SK-N-SH (cell line): ENCODE data around the gene SCYL2. TPM values are rescaled to one million over a fixed set of nuclear protein-coding genes. Genes with fewer than 3 reads are reported as not detected.

Experiments
- CTCF ChIA-PET: fragments of 300-600, 350-600 bp; formaldehyde crosslinking; extraction: SDS; loops from one replicate; lab custom pipeline; 2021; lab: Yijun Ruan, JAX
- POLR2A ChIA-PET: fragments of 350-600 bp; sonication (Branson Sonifier 250); formaldehyde crosslinking; extraction: SDS; loops from one replicate; lab custom pipeline; 2020; ENCODE audit warnings: antibody characterized with exemption, inconsistent platforms; lab: Yijun Ruan, JAX
- DNase-seq: peaks from one replicate; pipeline ENCODE4 v3.0.0; 2012
- H2AFZ ChIP-seq: fragments of 200-600 bp; sonication (generic); 2 replicates; pipeline ENCODE4 v1.8.1; 2016; ENCODE audit warnings: antibody characterized with exemption, mild to moderate bottlenecking, low read depth
- H3F3A ChIP-seq: fragments of 200-600 bp; sonication (generic); replicated peaks from 2 replicates; pipeline ENCODE3; 2016; ENCODE audit warnings: antibody characterized with exemption, mild to moderate bottlenecking; ENCODE audit not compliant: insufficient read depth
- H3K27ac ChIP-seq, 2 experiments: fragments of 200-500 bp in 1 of 2; fragments of 200-600 bp in 1 of 2; sonication (Bioruptor generic) in 1 of 2; sonication (generic), shearing (Covaris generic) in 1 of 2; 2 replicates each; pipeline versions ENCODE4 v1.5.1 to v1.6.1; 2014 to 2016; ENCODE audit warnings: low read depth in 2 of 2, inconsistent platforms in 1 of 2, low read length in 1 of 2, mild to moderate bottlenecking in 1 of 2, mixed read lengths in 1 of 2
- H3K27me3 ChIP-seq: fragments of 200-600 bp; sonication (generic), shearing (Covaris generic); 2 replicates; pipeline ENCODE4 v1.6.1; 2016; ENCODE audit warnings: mixed run types; ENCODE audit not compliant: insufficient read depth
- H3K36me3 ChIP-seq, 2 experiments: fragments of 200-500 bp in 1 of 2; fragments of 200-600 bp in 1 of 2; sonication (Bioruptor generic) in 1 of 2; sonication (generic) in 1 of 2; replicated peaks in 1 of 2; 2 replicates each; pipeline versions ENCODE3 to v1.5.1; 2014 to 2016; ENCODE audit warnings: low read length in 1 of 2, mild to moderate bottlenecking in 1 of 2; ENCODE audit not compliant: insufficient read depth in 2 of 2, control insufficient read depth in 1 of 2
- H3K4me1 ChIP-seq, 2 experiments: fragments of 200-500 bp in 1 of 2; fragments of 200-600 bp in 1 of 2; sonication (Bioruptor generic) in 1 of 2; sonication (generic), shearing (Covaris generic) in 1 of 2; 2 replicates each; pipeline versions ENCODE4 v1.5.1 to v1.6.1; 2014 to 2016; ENCODE audit warnings: low read depth in 1 of 2, low read length in 1 of 2, mixed run types in 1 of 2; ENCODE audit not compliant: insufficient read depth in 2 of 2, control insufficient read depth in 1 of 2
- H3K4me2 ChIP-seq: fragments of 200-600 bp; sonication (generic), shearing (Covaris generic); 2 replicates; pipeline ENCODE4 v1.6.1; 2017; ENCODE audit warnings: mixed run types
- H3K4me3 ChIP-seq, 2 experiments: fragments of 200-500 bp in 1 of 2; fragments of 200-600 bp in 1 of 2; sonication (Bioruptor generic) in 1 of 2; sonication (generic), shearing (Covaris generic) in 1 of 2; 2 replicates each; pipeline versions ENCODE4 v1.5.1 to v1.8.1; 2014 to 2016; ENCODE audit warnings: low read depth in 2 of 2, inconsistent platforms in 1 of 2, low read length in 1 of 2, mild to moderate bottlenecking in 1 of 2, mixed read lengths in 1 of 2, moderate library complexity in 1 of 2
- H3K79me2 ChIP-seq: fragments of 200-600 bp; sonication (generic); 2 replicates; pipeline ENCODE4 v1.8.1; 2017; ENCODE audit warnings: mild to moderate bottlenecking; ENCODE audit not compliant: insufficient read depth
- H3K9ac ChIP-seq: fragments of 200-600 bp; sonication (generic); 2 replicates; pipeline ENCODE4 v1.6.1; 2017; ENCODE audit warnings: mixed run types
- H3K9me2 ChIP-seq: fragments of 200-600 bp; sonication (generic); 2 replicates; pipeline ENCODE4 v1.6.1; 2017; ENCODE audit warnings: mixed run types
- H3K9me3 ChIP-seq: fragments of 200-600 bp; sonication (generic); 2 replicates; pipeline ENCODE4 v1.6.1; 2017; ENCODE audit warnings: mixed run types, mild to moderate bottlenecking, moderate library complexity
- H4K20me1 ChIP-seq: fragments of 200-600 bp; sonication (generic); 2 replicates; pipeline ENCODE4 v1.6.1; 2017; ENCODE audit warnings: mild to moderate bottlenecking, mixed run types; ENCODE audit not compliant: insufficient read depth
- EP300 ChIP-seq, 2 experiments: IDR thresholded peaks; 2 replicates each; pipeline versions ENCODE4 v1.4.0 to v1.6.1; 2012; ENCODE audit warnings: borderline replicate concordance in 1 of 2, low read depth in 1 of 2, low read length in 1 of 2
- GATA2 ChIP-seq: sonication (generic); formaldehyde crosslinking; IDR thresholded peaks from 2 replicates; pipeline ENCODE4 v1.5.0; 2020; ENCODE audit warnings: mild to moderate bottlenecking, missing genetic modification reagents
- JUND ChIP-seq: IDR thresholded peaks from 2 replicates; pipeline ENCODE4 v1.4.0; 2012
- POLR2AphosphoS5 ChIP-seq: IDR thresholded peaks from 2 replicates; pipeline ENCODE4 v1.6.1; 2012; ENCODE audit warnings: low read depth, low read length
- RAD21 ChIP-seq: IDR thresholded peaks from 2 replicates; pipeline ENCODE4 v1.6.1; 2012; ENCODE audit warnings: mild to moderate bottlenecking, low read length
- RCOR1 ChIP-seq: fragments of 150-350 bp; IDR thresholded peaks from 2 replicates; pipeline ENCODE4 v1.6.1; 2017; ENCODE audit warnings: antibody characterized with exemption, low read length
- SMC3 ChIP-seq: IDR thresholded peaks from 2 replicates; pipeline ENCODE4 v1.6.1; 2012; ENCODE audit warnings: low read depth, low read length, improper control_type of control experiment
- WGBS: methylation state at CpG from one replicate; pipeline ENCODE4 v1.1.6; 2017; ENCODE audit warnings: low lambda C conversion rate; 5-methylcytosine and 5-hydroxymethylcytosine counted together
- polyA plus RNA-seq, 3 experiments: library from polyadenylated mRNA; depleted of rRNA; stranded (reverse); fragments of >200 nt; gene quantifications; 2 replicates each; pipeline ENCODE4 v1.2.3, GENCODE V29; 2012
- TF ChIP-seq, protein P1 (sequence below): fragments of 200-600 bp; sonication (generic); IDR thresholded peaks from 2 replicates; pipeline ENCODE4 v1.6.1; 2017; ENCODE audit warnings: antibody characterized with exemption, mild to moderate bottlenecking, moderate library complexity

SCYL2 gene
- polyA plus RNA-seq, 1 of the 3 experiments (the other 2 are of a cell fraction): 7.5 TPM

DNA sequence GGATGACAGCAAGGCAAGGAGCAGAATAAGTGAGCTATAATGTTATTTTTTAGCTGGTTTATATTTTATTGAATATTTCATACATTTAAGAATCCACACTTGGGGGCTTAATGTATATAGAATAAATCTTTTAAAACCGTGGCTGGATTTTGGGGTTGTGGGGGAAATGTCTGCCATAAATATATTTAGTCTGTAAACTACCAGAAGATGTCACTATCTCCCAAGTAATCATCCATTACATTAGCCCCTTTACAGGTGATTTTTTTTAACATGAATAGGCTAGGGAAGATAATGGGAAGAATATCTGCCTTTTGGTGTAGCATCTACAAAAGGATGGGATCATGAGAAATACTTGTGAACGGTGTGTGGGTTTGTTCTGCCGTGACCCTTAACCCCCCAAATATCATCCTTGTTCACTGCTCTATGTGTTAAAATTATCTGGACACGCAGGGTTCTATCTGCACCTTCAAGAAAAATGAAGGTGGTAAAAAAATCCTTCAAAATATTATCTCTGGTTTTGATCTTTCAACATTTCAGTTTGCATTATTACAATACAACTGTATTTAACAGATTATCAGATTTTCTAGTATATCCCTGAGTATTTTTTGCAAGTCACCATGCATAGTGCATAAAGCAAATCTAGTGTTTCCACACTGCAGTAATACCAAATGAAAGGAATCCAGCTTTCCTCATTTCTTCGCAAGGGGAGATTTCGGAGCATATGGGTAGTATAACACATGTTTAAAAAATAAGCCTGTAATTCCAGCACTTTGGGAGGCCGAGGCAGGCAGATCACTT lies 81.9 kb downstream of the SCYL2 start:
- no peaks in the 10 kb centered on the region for H3K36me3 ChIP-seq
- H2AFZ ChIP-seq: no peak overlapping the region
- TF ChIP-seq GATA2 (CRISPR knock-in tag): no peak
- peak; percentile 61 for TF ChIP-seq SMC3
- TF ChIP-seq, protein P1, sequence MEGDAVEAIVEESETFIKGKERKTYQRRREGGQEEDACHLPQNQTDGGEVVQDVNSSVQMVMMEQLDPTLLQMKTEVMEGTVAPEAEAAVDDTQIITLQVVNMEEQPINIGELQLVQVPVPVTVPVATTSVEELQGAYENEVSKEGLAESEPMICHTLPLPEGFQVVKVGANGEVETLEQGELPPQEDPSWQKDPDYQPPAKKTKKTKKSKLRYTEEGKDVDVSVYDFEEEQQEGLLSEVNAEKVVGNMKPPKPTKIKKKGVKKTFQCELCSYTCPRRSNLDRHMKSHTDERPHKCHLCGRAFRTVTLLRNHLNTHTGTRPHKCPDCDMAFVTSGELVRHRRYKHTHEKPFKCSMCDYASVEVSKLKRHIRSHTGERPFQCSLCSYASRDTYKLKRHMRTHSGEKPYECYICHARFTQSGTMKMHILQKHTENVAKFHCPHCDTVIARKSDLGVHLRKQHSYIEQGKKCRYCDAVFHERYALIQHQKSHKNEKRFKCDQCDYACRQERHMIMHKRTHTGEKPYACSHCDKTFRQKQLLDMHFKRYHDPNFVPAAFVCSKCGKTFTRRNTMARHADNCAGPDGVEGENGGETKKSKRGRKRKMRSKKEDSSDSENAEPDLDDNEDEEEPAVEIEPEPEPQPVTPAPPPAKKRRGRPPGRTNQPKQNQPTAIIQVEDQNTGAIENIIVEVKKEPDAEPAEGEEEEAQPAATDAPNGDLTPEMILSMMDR: peak; percentile 69
- peak; percentile 82 for TF ChIP-seq RAD21
- TF ChIP-seq, all 33 proteins: peak for 3
- Histone ChIP-seq H3K4me3 (no peak overlapping the region), H3F3A (no peaks in the 10 kb centered on the region), H3K79me2 (no peaks in the 10 kb centered on the region), H3K9ac (no peak overlapping the region), H3K4me1 (no peaks in the 10 kb centered on the region), H3K9me2 (no peaks in the 10 kb centered on the region), H3K4me2 (no peak overlapping the region), H3K27ac (no peak overlapping the region), H3K27me3 (no peaks in the 10 kb centered on the region), H3K9me3 (no peaks in the 10 kb centered on the region), H4K20me1 (no peaks in the 10 kb centered on the region)
- CTCF ChIA-PET: interaction anchor here (0.5 to 4.1 kb wide), 45 partner anchors 10 to 1289 kb away, joined by 3 to 61 read pairs (median 3); partner anchors contain the start of genes ACTR6, GAS2L3 and SLC17A8
- peak; percentile 55 for DNase-seq
- WGBS: 74% methylated on average over 7 of the region's 7 CpGs
- POLR2A ChIA-PET: no interaction called here

DNA sequence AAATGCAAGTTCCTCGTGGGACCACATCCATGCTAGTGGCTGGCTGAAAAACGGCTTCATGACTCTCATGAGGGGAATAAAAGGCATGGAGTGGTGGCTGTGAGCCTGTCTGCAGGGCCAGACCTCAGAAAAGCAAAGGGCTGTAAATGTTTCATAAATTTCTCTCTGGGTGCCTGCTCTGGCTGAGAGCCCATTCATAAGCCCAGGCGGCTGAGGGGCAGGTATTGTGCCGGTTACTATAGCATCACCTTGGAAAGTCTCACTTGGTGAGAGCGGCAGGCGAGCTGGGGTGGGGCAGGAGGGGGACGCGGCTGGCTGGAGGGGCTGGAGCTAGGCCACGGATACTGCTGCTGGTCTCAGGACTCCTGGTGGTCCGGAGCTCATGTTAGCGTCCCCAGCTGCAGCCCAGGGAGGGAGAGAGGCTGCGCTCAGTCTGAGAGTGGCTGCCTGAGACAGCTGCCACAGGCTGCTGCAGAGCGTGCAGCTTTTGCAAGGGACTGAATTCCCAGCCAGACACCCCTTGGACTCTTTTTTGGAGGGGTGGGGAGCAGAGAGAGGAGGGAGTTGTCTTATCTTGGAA lies 89.8 kb downstream of the SCYL2 start, which contains the start of gene SLC17A8:
SLC17A8 (plus strand) TSS at position 431 of the 580 bp plus-strand sequence. CDS start 318 bp downstream, outside the sequence.
- whole genome bisulfite sequencing: 50% methylated on average over 8 of the region's 13 CpGs
- Histone ChIP-seq H2AFZ (no peak within 1 kb of the TSS), H3K9ac (no peak within 1 kb of the TSS), H3K27me3 (peaks cover 10% of the 10 kb centered on the region; the same call in 1 of the 2 replicates), H3K36me3 (no peaks in the 10 kb centered on the region), H3K4me3 (no peak within 1 kb of the TSS), H3K4me1 (no peaks in the 10 kb centered on the region; a peak in 1 of 4 replicates), H3K9me2 (no peaks in the 10 kb centered on the region; the same call in 1 of the 2 replicates), H3F3A (no peaks in the 10 kb centered on the region), H3K9me3 (no peaks in the 10 kb centered on the region), H3K79me2 (no peaks in the 10 kb centered on the region), H3K4me2 (no peak within 1 kb of the TSS), H3K27ac (no peak within 1 kb of the TSS), H4K20me1 (no peaks in the 10 kb centered on the region)
- ChIA-PET CTCF (interaction anchor here (1.3 to 4.6 kb wide), 2 partner anchors 9 to 47 kb away, joined by 3 to 27 read pairs; no protein-coding TSS in a partner anchor), POLR2A (no interaction called here)
- TF ChIP-seq EP300 (IDR thresholded peaks at IDR 0.05; ENCODE audit: borderline replicate concordance in 1 of 2, low read depth in 1 of 2, low read length in 1 of 2) (no peak), JUND (no peak), GATA2 (CRISPR knock-in tag) (no peak)
- peak; percentile 34 for DNase-seq

GRCh38 chr12:100359248-100359647 lies 92.3 kb downstream of the SCYL2 start:
- Histone ChIP-seq H3K4me1 (no peaks in the 10 kb centered on the region; a peak in 1 of 4 replicates), H3K27me3 (peaks cover 10% of the 10 kb centered on the region; the same call in 1 of the 2 replicates), H3K4me2 (no peak overlapping the region), H4K20me1 (no peaks in the 10 kb centered on the region), H3K36me3 (no peaks in the 10 kb centered on the region), H3K4me3 (no peak overlapping the region), H3K9me2 (no peaks in the 10 kb centered on the region; the same call in 1 of the 2 replicates), H3K79me2 (no peaks in the 10 kb centered on the region), H2AFZ (no peak overlapping the region), H3K9ac (no peak overlapping the region), H3F3A (no peaks in the 10 kb centered on the region), H3K27ac (no peak overlapping the region), H3K9me3 (no peaks in the 10 kb centered on the region)
- ChIA-PET CTCF (interaction anchor here (4.6 kb wide), 1 partner anchor 11 kb away, joined by 27 read pairs; no protein-coding TSS in a partner anchor), POLR2A (no interaction called here)
- TF ChIP-seq POLR2AphosphoS5: no peak
- TF ChIP-seq RCOR1: no peak
- 71% methylated on average over 3 of the region's 3 CpGs for WGBS
- DNase-seq: no peak
